Hepatocyte (in vitro differentiated cells): Measurements from ENCODE around the gene ARHGAP45. TPM values are rescaled to one million over a fixed set of nuclear protein-coding genes. Genes with fewer than 3 reads are reported as not detected.

ENCODE experiments used
- DNase-seq: peaks from one replicate; pipeline ENCODE4 v3.0.0-alpha.2; 2016; ENCODE audit warnings: low spot score
- H2AFZ ChIP-seq: fragments of 200-600 bp; sonication (generic); 2 replicates; pipeline ENCODE4 v1.6.0; 2016; ENCODE audit warnings: antibody characterized with exemption, mild to moderate bottlenecking
- H3K27ac ChIP-seq: fragments of 200-600 bp; sonication (generic); 2 replicates; pipeline ENCODE4 v1.5.1; 2016; ENCODE audit warnings: mild to moderate bottlenecking
- H3K27me3 ChIP-seq: fragments of 200-600 bp; sonication (generic); 2 replicates; pipeline ENCODE4 v1.6.1; 2016
- H3K36me3 ChIP-seq: fragments of 200-600 bp; sonication (generic); replicated peaks from 2 replicates; pipeline ENCODE4 v1.5.1; 2016; ENCODE audit warnings: low read depth; ENCODE audit not compliant: insufficient read depth
- H3K4me1 ChIP-seq: fragments of 200-600 bp; sonication (generic); 2 replicates; pipeline ENCODE4 v1.5.1; 2016; ENCODE audit warnings: mild to moderate bottlenecking, moderate library complexity; ENCODE audit not compliant: insufficient read depth
- H3K4me2 ChIP-seq: fragments of 200-600 bp; sonication (generic); 2 replicates; pipeline ENCODE4 v1.6.0; 2016
- H3K4me3 ChIP-seq: fragments of 200-600 bp; sonication (generic); 2 replicates; pipeline ENCODE4 v1.5.1; 2016; ENCODE audit warnings: mild to moderate bottlenecking
- H3K79me2 ChIP-seq: fragments of 200-600 bp; sonication (generic); 2 replicates; pipeline ENCODE4 v1.6.0; 2017; ENCODE audit warnings: mild to moderate bottlenecking
- H3K9me2 ChIP-seq: fragments of 200-600 bp; sonication (generic); replicated peaks from 2 replicates; pipeline ENCODE4 v1.6.0; 2017; ENCODE audit warnings: mild to moderate bottlenecking; ENCODE audit not compliant: insufficient read depth
- H3K9me3 ChIP-seq: fragments of 200-600 bp; sonication (generic); 2 replicates; pipeline ENCODE4 v1.5.1; 2016; ENCODE audit warnings: low read depth, mild to moderate bottlenecking
- H4K20me1 ChIP-seq: fragments of 200-600 bp; sonication (generic); 2 replicates; pipeline ENCODE4 v1.6.0; 2016; ENCODE audit warnings: mild to moderate bottlenecking; ENCODE audit not compliant: insufficient read depth, poor library complexity, severe bottlenecking
- EZH2 ChIP-seq: fragments of 200-600 bp; sonication (generic); IDR thresholded peaks from 2 replicates; pipeline ENCODE4 v1.6.1; 2016; ENCODE audit warnings: antibody characterized with exemption, mild to moderate bottlenecking, borderline replicate concordance
- EZH2phosphoT487 ChIP-seq: fragments of 200-600 bp; sonication (generic); IDR thresholded peaks from one replicate; pipeline ENCODE4 v1.6.1; 2018; ENCODE audit warnings: antibody characterized with exemption, mild to moderate bottlenecking, low read depth, moderate library complexity; ENCODE audit not compliant: unreplicated experiment, severe bottlenecking
- WGBS: methylation state at CpG from one replicate; pipeline ENCODE4 v1.1.6; 2016; ENCODE audit warnings: low lambda C conversion rate; ENCODE audit errors: missing lambda C conversion rate; 5-methylcytosine and 5-hydroxymethylcytosine counted together
- polyA plus RNA-seq: library from polyadenylated mRNA; unstranded; fragments of >200 nt; fragmentation: Nextera tagmentation; extraction: Ambion mirVana; gene quantifications from 2 replicates; pipeline ENCODE4 v1.2.1, GENCODE V29; 2016
- total RNA-seq: library from RNA; depleted of rRNA; stranded (reverse); fragments of >200 nt; gene quantifications from 2 replicates; pipeline ENCODE4 v1.2.3, GENCODE V29; 2014
- TF ChIP-seq, protein P1 (sequence below): fragments of 200-600 bp; sonication (generic); IDR thresholded peaks from 2 replicates; pipeline ENCODE4 v1.5.1; 2016; ENCODE audit warnings: antibody characterized with exemption, mild to moderate bottlenecking; ENCODE audit not compliant: poor library complexity

ARHGAP45 gene
- total and polyA plus RNA-seq, 2 experiments from 2014 or later = 12.9 to 18.3 TPM

- Histone ChIP-seq H3K4me1 (no peaks in the 10 kb centered on the region), H3K79me2 (no peaks in the 10 kb centered on the region), H3K27me3 (no peaks in the 10 kb centered on the region), H3K4me2 (no peak overlapping the region), H4K20me1 (no peaks in the 10 kb centered on the region), H3K9me3 (peaks cover 4% of the 10 kb centered on the region), H3K4me3 (no peak overlapping the region), H3K9me2 (no peaks in the 10 kb centered on the region), H2AFZ (no peak overlapping the region), H3K36me3 (no peaks in the 10 kb centered on the region), H3K27ac (no peak overlapping the region)
- TF ChIP-seq EZH2 = no peak
- TF ChIP-seq, protein P1, sequence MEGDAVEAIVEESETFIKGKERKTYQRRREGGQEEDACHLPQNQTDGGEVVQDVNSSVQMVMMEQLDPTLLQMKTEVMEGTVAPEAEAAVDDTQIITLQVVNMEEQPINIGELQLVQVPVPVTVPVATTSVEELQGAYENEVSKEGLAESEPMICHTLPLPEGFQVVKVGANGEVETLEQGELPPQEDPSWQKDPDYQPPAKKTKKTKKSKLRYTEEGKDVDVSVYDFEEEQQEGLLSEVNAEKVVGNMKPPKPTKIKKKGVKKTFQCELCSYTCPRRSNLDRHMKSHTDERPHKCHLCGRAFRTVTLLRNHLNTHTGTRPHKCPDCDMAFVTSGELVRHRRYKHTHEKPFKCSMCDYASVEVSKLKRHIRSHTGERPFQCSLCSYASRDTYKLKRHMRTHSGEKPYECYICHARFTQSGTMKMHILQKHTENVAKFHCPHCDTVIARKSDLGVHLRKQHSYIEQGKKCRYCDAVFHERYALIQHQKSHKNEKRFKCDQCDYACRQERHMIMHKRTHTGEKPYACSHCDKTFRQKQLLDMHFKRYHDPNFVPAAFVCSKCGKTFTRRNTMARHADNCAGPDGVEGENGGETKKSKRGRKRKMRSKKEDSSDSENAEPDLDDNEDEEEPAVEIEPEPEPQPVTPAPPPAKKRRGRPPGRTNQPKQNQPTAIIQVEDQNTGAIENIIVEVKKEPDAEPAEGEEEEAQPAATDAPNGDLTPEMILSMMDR = no peak
- TF ChIP-seq EZH2phosphoT487 = no peak
- DNase-seq = no peak
- 96% methylated on average over 20 of the region's 20 CpGs for WGBS
These were observed 10.9 kb upstream of the ARHGAP45 start for GRCh38 chr19:1055886-1056620.

DNA sequence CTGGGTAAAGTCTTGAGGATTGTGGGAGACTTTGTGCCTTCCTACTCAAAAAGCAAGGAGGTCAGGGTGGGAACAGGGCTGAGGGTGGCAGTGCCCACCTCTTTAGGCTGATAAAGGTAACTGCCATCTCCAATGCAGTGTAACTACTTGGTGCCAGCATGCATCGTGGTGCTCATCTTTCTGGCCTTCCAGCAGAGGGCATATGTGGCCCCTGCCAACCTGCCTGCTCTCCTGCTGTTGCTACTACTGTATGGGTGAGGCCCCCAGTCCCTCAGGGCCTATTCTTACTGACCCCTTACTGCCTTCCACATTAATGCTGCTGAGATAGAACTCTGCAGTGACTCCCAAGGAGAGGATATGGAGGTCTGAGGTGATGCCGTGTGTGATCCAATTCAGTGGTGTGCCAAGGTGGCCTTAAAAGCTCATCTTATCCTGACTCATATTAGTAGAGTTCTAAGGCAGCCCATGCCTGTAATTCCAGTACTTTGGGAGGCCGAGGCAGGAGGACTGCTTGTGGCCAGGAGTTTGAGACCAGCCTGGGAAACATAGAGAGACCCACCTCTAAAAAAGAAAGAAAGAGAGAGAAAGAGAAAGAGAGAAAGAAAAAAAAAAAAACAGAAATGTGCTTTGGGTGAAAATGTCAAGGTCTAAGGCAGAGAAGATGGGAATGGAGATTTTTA, 9.7 kb upstream of the ARHGAP45 start:
- Histone ChIP-seq H3K4me2 (no peak overlapping the region), H3K36me3 (no peaks in the 10 kb centered on the region), H3K79me2 (no peaks in the 10 kb centered on the region), H2AFZ (no peak overlapping the region), H3K4me1 (no peaks in the 10 kb centered on the region), H3K9me2 (no peaks in the 10 kb centered on the region), H3K4me3 (no peak overlapping the region), H3K9me3 (peaks cover 4% of the 10 kb centered on the region), H3K27ac (no peak overlapping the region), H4K20me1 (no peaks in the 10 kb centered on the region), H3K27me3 (no peaks in the 10 kb centered on the region)
- 67% methylated on average over 3 of the region's 3 CpGs for WGBS
- no peak for DNase-seq
- TF ChIP-seq EZH2 = no peak
- no peak for TF ChIP-seq EZH2phosphoT487

- Histone ChIP-seq H3K4me1 (no peaks in the 10 kb centered on the region), H4K20me1 (no peaks in the 10 kb centered on the region), H2AFZ (no peak overlapping the region), H3K27me3 (no peaks in the 10 kb centered on the region), H3K4me3 (no peak overlapping the region), H3K79me2 (no peaks in the 10 kb centered on the region), H3K4me2 (no peak overlapping the region), H3K9me3 (peaks cover 4% of the 10 kb centered on the region), H3K27ac (no peak overlapping the region), H3K9me2 (no peaks in the 10 kb centered on the region), H3K36me3 (no peaks in the 10 kb centered on the region)
- DNase-seq = no peak
- TF ChIP-seq EZH2phosphoT487 (no peak), EZH2 (no peak)
- TF ChIP-seq, protein P1 = no peak
- WGBS = 99% methylated on average over 5 of the region's 5 CpGs
These were observed 8.9 kb upstream of the ARHGAP45 start for GRCh38 chr19:1058112-1058511.

DNA sequence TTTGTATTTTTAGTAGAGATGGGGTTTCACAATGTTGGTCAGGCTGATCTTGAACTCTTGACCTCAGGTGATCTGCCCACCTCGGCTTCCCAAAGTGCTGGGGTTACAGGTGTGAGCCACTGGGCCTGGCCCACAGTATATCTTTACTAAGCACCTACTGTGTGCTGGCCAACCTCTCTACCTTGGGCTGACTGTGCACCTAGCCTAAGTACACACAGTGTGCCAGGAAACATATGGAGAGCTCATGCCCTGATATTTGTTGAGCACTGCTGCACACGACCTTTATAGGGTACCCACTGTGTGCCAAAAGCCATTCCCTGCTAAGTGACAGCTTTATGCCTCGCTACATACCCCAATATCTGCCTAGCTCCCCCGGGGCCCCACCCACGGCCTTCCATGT, 6.3 kb upstream of the ARHGAP45 start:
- TF ChIP-seq EZH2phosphoT487 (no peak), EZH2 (no peak)
- TF ChIP-seq, protein P1 = no peak
- Histone ChIP-seq H3K27ac (no peak overlapping the region), H3K36me3 (no peaks in the 10 kb centered on the region), H2AFZ (no peak overlapping the region), H3K4me2 (no peak overlapping the region), H3K79me2 (no peaks in the 10 kb centered on the region), H3K9me2 (no peaks in the 10 kb centered on the region), H3K4me3 (no peak overlapping the region), H4K20me1 (no peaks in the 10 kb centered on the region), H3K9me3 (peaks cover 4% of the 10 kb centered on the region), H3K4me1 (peaks cover 12% of the 10 kb centered on the region), H3K27me3 (no peaks in the 10 kb centered on the region)
- WGBS = 87% methylated on average over 5 of the region's 5 CpGs
- no peak for DNase-seq
